Measurements from ENCODE around the gene ZNF804A.

DNA sequence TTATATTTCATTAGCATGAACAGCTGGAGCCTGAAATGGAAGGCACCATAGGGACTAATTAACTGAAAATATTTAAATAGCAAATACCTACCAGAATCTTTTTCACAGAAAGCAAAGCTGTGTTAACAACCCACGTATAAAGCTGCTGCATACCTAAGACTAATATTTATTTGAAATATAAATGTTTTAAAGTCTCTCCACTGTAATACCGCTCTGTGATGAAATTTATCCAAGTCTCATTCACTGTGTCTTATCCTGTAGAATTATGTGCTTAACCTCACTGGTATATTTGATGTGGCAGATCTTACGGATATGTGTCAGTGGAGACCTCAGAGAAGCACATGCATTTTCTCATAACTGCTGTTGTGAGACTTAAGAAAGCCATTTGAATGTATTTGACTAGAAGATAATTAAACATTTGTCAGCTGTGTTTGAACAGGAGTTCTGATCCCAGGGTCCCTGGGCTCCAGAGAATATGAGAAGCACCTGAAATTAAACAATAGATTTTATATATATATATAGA, 373.3 kb downstream of the ZNF804A start:
- TF ChIP-seq, protein P1, sequence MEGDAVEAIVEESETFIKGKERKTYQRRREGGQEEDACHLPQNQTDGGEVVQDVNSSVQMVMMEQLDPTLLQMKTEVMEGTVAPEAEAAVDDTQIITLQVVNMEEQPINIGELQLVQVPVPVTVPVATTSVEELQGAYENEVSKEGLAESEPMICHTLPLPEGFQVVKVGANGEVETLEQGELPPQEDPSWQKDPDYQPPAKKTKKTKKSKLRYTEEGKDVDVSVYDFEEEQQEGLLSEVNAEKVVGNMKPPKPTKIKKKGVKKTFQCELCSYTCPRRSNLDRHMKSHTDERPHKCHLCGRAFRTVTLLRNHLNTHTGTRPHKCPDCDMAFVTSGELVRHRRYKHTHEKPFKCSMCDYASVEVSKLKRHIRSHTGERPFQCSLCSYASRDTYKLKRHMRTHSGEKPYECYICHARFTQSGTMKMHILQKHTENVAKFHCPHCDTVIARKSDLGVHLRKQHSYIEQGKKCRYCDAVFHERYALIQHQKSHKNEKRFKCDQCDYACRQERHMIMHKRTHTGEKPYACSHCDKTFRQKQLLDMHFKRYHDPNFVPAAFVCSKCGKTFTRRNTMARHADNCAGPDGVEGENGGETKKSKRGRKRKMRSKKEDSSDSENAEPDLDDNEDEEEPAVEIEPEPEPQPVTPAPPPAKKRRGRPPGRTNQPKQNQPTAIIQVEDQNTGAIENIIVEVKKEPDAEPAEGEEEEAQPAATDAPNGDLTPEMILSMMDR (conservative IDR thresholded peaks at IDR 0.05; ENCODE audit: low read depth, low read length): no peak
- TF ChIP-seq CHD1 (IDR thresholded peaks at IDR 0.05; ENCODE audit: low read depth, low read length): no peak
- TF ChIP-seq, protein P2, sequence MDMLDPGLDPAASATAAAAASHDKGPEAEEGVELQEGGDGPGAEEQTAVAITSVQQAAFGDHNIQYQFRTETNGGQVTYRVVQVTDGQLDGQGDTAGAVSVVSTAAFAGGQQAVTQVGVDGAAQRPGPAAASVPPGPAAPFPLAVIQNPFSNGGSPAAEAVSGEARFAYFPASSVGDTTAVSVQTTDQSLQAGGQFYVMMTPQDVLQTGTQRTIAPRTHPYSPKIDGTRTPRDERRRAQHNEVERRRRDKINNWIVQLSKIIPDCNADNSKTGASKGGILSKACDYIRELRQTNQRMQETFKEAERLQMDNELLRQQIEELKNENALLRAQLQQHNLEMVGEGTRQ (IDR thresholded peaks at IDR 0.05; ENCODE audit: low read depth, low read length): no peak
- TF ChIP-seq FOS (IDR thresholded peaks at IDR 0.05; ENCODE audit: low read depth, low read length): no peak
